ENCODE measurements around the gene CGB1. TPM values are rescaled to one million over a fixed set of nuclear protein-coding genes. Genes with fewer than 3 reads are reported as not detected.
A peak's percentile ranks its signal among the peaks of the same experiment; 100 is the strongest.

The CGB1 gene
- total and polyA plus RNA-seq, 2 of the 13 experiments (the other 11 are each of a cell fraction or from before 2014, with no cell fraction given) = not detected

DNA sequence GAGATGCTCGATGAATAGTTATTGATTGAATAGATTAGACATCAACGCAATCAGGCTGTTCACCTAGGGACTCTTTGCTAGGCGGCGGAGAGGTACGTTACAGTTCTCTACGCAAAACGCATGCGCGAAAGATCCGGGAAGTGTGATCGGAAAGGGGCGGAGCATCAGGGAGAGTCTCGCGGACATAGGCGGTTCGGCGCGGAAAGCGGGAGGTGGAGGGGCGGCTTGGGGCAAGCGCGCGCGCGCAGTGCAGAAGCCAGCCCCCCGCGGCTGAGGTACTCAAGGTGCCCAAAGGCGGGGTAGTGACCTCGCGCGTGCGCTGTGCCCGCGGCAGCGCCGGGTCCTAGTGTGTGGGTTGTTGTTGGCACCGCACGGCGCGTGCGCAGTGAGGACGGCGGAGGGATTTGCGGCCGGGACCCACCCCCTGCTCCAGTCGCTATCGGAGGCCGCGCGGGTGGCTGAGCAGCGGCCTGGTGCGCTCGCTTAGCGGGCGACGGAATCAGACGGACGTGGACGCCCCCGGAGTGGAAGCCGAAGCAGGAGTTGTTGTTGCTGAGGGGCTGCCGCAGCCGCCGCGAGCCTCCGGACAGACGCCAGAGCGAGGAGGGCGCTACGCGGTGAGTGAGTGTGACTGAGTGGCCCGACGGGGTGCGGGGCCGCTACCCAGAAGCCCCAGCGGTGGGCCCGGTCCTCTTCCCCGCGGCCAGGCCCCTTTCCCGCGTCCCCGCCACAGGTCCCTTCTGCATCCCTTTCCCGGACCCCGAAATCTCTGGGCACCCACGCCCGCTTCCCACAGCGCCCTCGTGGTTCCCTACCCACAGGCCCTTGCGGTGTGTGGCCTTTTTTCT is 48.5 kb upstream of the CGB1 start, which contains the start of gene SNRNP70 (continued):
- TF ChIP-seq ZNF142 (CRISPR knock-in tag; IDR thresholded peaks at IDR 0.05) (peak; percentile 71; the same call in 1 of the 2 replicates), MED13 (CRISPR knock-in tag; IDR thresholded peaks at IDR 0.05) (peak; percentile 95), FOXA3 (CRISPR knock-in tag; IDR thresholded peaks at IDR 0.05) (0 out of 2 replicates have a peak, but pooled peaks have one; percentile 7), GTF3A (CRISPR knock-in tag; conservative IDR thresholded peaks at IDR 0.05) (no peak), YEATS4 (CRISPR knock-in tag; IDR thresholded peaks at IDR 0.05; ENCODE audit: borderline replicate concordance) (peak; percentile 98), DNMT3B (CRISPR knock-in tag; conservative IDR thresholded peaks at IDR 0.05) (0 out of 2 replicates have a peak, but pooled peaks have one; percentile 33), NR3C1 (CRISPR knock-in tag; IDR thresholded peaks at IDR 0.05) (no peak), ZNF878 (CRISPR knock-in tag; IDR thresholded peaks at IDR 0.05) (no peak), TGIF2 (CRISPR knock-in tag; IDR thresholded peaks at IDR 0.05) (peak; percentile 19; the same call in 1 of the 2 replicates), ZNF737 (CRISPR knock-in tag; IDR thresholded peaks at IDR 0.05; ENCODE audit: borderline replicate concordance) (peak; percentile 86; the same call in 1 of the 2 replicates), FOXA1 (IDR thresholded peaks at IDR 0.05) (no peak), FOXA1 (CRISPR knock-in tag; IDR thresholded peaks at IDR 0.05) (no peak; the same call in none of the 2 replicates), ZNF546 (CRISPR knock-in tag; conservative IDR thresholded peaks at IDR 0.05) (no peak), XBP1 (CRISPR knock-in tag; IDR thresholded peaks at IDR 0.05) (no peak)
- TF ChIP-seq, protein P1, sequence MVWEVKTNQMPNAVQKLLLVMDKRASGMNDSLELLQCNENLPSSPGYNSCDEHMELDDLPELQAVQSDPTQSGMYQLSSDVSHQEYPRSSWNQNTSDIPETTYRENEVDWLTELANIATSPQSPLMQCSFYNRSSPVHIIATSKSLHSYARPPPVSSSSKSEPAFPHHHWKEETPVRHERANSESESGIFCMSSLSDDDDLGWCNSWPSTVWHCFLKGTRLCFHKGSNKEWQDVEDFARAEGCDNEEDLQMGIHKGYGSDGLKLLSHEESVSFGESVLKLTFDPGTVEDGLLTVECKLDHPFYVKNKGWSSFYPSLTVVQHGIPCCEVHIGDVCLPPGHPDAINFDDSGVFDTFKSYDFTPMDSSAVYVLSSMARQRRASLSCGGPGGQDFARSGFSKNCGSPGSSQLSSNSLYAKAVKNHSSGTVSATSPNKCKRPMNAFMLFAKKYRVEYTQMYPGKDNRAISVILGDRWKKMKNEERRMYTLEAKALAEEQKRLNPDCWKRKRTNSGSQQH (CRISPR knock-in tag; IDR thresholded peaks at IDR 0.05; ENCODE audit: low read depth) = peak; percentile 47; the same call in 1 of the 2 replicates
- TF ChIP-seq, protein P2, sequence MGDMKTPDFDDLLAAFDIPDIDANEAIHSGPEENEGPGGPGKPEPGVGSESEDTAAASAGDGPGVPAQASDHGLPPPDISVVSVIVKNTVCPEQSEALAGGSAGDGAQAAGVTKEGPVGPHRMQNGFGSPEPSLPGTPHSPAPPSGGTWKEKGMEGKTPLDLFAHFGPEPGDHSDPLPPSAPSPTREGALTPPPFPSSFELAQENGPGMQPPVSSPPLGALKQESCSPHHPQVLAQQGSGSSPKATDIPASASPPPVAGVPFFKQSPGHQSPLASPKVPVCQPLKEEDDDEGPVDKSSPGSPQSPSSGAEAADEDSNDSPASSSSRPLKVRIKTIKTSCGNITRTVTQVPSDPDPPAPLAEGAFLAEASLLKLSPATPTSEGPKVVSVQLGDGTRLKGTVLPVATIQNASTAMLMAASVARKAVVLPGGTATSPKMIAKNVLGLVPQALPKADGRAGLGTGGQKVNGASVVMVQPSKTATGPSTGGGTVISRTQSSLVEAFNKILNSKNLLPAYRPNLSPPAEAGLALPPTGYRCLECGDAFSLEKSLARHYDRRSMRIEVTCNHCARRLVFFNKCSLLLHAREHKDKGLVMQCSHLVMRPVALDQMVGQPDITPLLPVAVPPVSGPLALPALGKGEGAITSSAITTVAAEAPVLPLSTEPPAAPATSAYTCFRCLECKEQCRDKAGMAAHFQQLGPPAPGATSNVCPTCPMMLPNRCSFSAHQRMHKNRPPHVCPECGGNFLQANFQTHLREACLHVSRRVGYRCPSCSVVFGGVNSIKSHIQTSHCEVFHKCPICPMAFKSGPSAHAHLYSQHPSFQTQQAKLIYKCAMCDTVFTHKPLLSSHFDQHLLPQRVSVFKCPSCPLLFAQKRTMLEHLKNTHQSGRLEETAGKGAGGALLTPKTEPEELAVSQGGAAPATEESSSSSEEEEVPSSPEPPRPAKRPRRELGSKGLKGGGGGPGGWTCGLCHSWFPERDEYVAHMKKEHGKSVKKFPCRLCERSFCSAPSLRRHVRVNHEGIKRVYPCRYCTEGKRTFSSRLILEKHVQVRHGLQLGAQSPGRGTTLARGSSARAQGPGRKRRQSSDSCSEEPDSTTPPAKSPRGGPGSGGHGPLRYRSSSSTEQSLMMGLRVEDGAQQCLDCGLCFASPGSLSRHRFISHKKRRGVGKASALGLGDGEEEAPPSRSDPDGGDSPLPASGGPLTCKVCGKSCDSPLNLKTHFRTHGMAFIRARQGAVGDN (CRISPR knock-in tag; IDR thresholded peaks at IDR 0.05) = peak; percentile 94
- TF ChIP-seq, protein P3, sequence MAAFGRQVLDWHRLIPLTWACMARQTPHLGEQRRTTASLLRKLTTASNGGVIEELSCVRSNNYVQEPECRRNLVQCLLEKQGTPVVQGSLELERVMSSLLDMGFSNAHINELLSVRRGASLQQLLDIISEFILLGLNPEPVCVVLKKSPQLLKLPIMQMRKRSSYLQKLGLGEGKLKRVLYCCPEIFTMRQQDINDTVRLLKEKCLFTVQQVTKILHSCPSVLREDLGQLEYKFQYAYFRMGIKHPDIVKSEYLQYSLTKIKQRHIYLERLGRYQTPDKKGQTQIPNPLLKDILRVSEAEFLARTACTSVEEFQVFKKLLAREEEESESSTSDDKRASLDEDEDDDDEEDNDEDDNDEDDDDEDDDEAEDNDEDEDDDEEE (CRISPR knock-in tag; IDR thresholded peaks at IDR 0.05) = no peak
